OCI-LY3 (cell line): ENCODE results near the gene RRP7A.
"Not testable (repeated sequence)": the region's sequence is repeated elsewhere in the genome, so short reads cannot be mapped to it uniquely, and the experiment has no call there.

Experiments
- H2AFZ ChIP-seq: fragments of 200-600, 300-600 bp; shearing (Covaris generic); 2 replicates; pipeline ENCODE4 v1.6.0; 2014; ENCODE audit warnings: antibody characterized with exemption, low read depth, low read length
- H3K27ac ChIP-seq: fragments of 200-600, 300-600 bp; sonication (generic); 2 replicates; pipeline ENCODE4 v1.5.1; 2014; ENCODE audit warnings: mild to moderate bottlenecking, low read length, moderate library complexity, mixed read lengths
- H3K27me3 ChIP-seq: fragments of 200-600, 300-600 bp; sonication (generic); 2 replicates; pipeline ENCODE4 v1.6.1; 2014; ENCODE audit warnings: low read depth, low read length, mixed read lengths
- H3K36me3 ChIP-seq: fragments of 200-600, 300-600 bp; sonication (generic); replicated peaks from 2 replicates; pipeline ENCODE3; 2014; ENCODE audit warnings: low read depth, low read length, mixed read lengths
- H3K4me1 ChIP-seq: fragments of 300-600, 200-600 bp; sonication (generic); 2 replicates; pipeline ENCODE4 v1.6.1; 2014; ENCODE audit warnings: low read length, mixed read lengths
- H3K4me2 ChIP-seq: fragments of 200-600, 300-600 bp; sonication (generic); 2 replicates; pipeline ENCODE4 v1.6.1; 2014; ENCODE audit warnings: low read length, mixed read lengths
- H3K4me3 ChIP-seq: fragments of 300-600, 200-600 bp; sonication (generic); 2 replicates; pipeline ENCODE4 v1.5.1; 2014; ENCODE audit warnings: antibody characterized with exemption, mild to moderate bottlenecking, low read length, moderate library complexity
- H3K79me2 ChIP-seq: fragments of 300-600, 200-600 bp; shearing (Covaris generic); 2 replicates; pipeline ENCODE4 v1.6.1; 2014; ENCODE audit warnings: mild to moderate bottlenecking, low read length, mixed read lengths
- H3K9ac ChIP-seq: fragments of 300-600, 200-600 bp; shearing (Covaris generic); 2 replicates; pipeline ENCODE4 v1.6.0; 2014; ENCODE audit warnings: mild to moderate bottlenecking, low read length, moderate library complexity
- H3K9me3 ChIP-seq: fragments of 200-600, 300-600 bp; shearing (Covaris generic); 2 replicates; pipeline ENCODE4 v1.6.1; 2014; ENCODE audit warnings: low read length, mixed read lengths; ENCODE audit not compliant: insufficient read depth
- H4K20me1 ChIP-seq: fragments of 200-600, 300-600 bp; sonication (generic); 2 replicates; pipeline ENCODE4 v1.6.1; 2016; ENCODE audit warnings: low read length, mixed read lengths; ENCODE audit not compliant: insufficient read depth
- CTCF ChIP-seq: fragments of 200-600, 300-600 bp; sonication (generic); IDR thresholded peaks from 2 replicates; pipeline ENCODE4 v1.5.1; 2014; ENCODE audit warnings: antibody characterized with exemption, low read length, low read depth
- EZH2phosphoT487 ChIP-seq: fragments of 200-600 bp; shearing (Covaris generic); IDR thresholded peaks from 2 replicates; pipeline ENCODE4 v1.6.1; 2018; ENCODE audit warnings: antibody characterized with exemption, mixed run types, low read depth

The RRP7A gene

GRCh38 chr22:42484506-42484905, 35.1 kb downstream of the RRP7A start:
- Histone ChIP-seq H3K4me3 (no peak overlapping the region), H3K79me2 (no peaks in the 10 kb centered on the region), H2AFZ (no peak overlapping the region), H3K4me2 (no peak overlapping the region), H3K27me3 (peaks cover 21% of the 10 kb centered on the region; the same call in 1 of the 2 replicates), H3K9me3 (no peaks in the 10 kb centered on the region), H3K4me1 (no peaks in the 10 kb centered on the region), H3K36me3 (no peaks in the 10 kb centered on the region), H3K27ac (no peak overlapping the region), H3K9ac (no peak overlapping the region), H4K20me1 (no peaks in the 10 kb centered on the region)
- no peak for TF ChIP-seq EZH2phosphoT487
- no peak for TF ChIP-seq CTCF

- not testable (repeated sequence) for H2AFZ ChIP-seq, H3K36me3 ChIP-seq, H3K4me2 ChIP-seq, H3K4me1 ChIP-seq, H3K27ac ChIP-seq, H4K20me1 ChIP-seq, H3K79me2 ChIP-seq, H3K9ac ChIP-seq, H3K9me3 ChIP-seq, H3K4me3 ChIP-seq
- peaks cover 16% of the 10 kb centered on the region; the same call in 1 of the 2 replicates for H3K27me3 ChIP-seq
Observed at GRCh38 chr22:42483610-42484223, 35.9 kb downstream of the RRP7A start.

GRCh38 chr22:42475122-42475521, 44.5 kb downstream of the RRP7A start:
- Histone ChIP-seq H2AFZ (no peak overlapping the region), H3K4me1 (no peaks in the 10 kb centered on the region)
- TF ChIP-seq EZH2phosphoT487 (no peak), CTCF (no peak)

GRCh38 chr22:42473484-42474193, 46.0 kb downstream of the RRP7A start:
- no peak overlapping the region for H3K4me2 ChIP-seq

More at GRCh38 chr22:42475122-42475521, 44.5 kb downstream of the RRP7A start:
- Histone ChIP-seq H4K20me1 (no peaks in the 10 kb centered on the region), H3K27ac (no peak overlapping the region), H3K79me2 (no peaks in the 10 kb centered on the region), H3K4me2 (no peak overlapping the region), H3K9me3 (no peaks in the 10 kb centered on the region), H3K36me3 (no peaks in the 10 kb centered on the region), H3K9ac (no peak overlapping the region), H3K27me3 (peaks cover 21% of the 10 kb centered on the region), H3K4me3 (no peak overlapping the region)

More at GRCh38 chr22:42473484-42474193, 46.0 kb downstream of the RRP7A start:
- Histone ChIP-seq H3K27ac (no peak overlapping the region), H3K9me3 (no peaks in the 10 kb centered on the region), H3K4me3 (no peak overlapping the region), H2AFZ (no peak overlapping the region), H3K4me1 (no peaks in the 10 kb centered on the region), H3K79me2 (no peaks in the 10 kb centered on the region), H4K20me1 (no peaks in the 10 kb centered on the region), H3K36me3 (no peaks in the 10 kb centered on the region), H3K9ac (no peak overlapping the region), H3K27me3 (peaks cover 30% of the 10 kb centered on the region)
- TF ChIP-seq EZH2phosphoT487 = no peak
- peak; percentile 83 for TF ChIP-seq CTCF
